Dedifferentiated amniotic fluid mesenchymal stem cell (primary cell): Measurements from ENCODE around the gene SARS2.

ENCODE experiments used
- DNase-seq: peaks from one replicate; pipeline ENCODE4 v3.0.0-alpha.2; 2016; ENCODE audit errors: extremely low spot score

Gene SARS2

DNA sequence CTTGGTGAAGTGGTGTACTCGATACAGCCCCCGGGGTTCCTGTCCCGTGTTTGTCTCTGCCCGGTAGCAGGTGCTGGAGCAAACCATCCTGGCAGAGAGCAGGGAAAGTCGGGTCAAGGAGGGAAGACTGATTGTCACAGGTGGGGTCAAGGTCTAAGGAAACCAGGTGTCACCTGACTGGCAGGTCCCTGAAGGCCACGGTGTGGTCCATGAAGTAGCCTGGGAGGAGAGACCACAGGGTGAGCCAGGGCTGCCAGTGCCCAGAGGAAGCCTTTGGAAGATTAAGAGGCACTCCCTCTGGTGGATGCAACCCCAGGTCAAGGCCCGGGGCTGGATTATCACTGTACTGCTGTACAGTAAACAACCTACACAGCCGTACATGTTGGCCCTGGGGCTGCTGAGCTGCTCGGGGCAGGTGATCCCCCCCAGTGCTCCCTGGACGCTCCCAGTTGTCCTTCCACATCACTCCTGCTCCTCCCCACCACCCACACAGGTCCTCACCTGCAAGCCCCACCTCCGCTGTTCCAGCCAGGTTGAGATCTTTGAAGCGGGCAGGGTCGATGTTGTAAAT lies 12.6 kb downstream of the SARS2 start:
- DNase-seq, result no peak

DNA sequence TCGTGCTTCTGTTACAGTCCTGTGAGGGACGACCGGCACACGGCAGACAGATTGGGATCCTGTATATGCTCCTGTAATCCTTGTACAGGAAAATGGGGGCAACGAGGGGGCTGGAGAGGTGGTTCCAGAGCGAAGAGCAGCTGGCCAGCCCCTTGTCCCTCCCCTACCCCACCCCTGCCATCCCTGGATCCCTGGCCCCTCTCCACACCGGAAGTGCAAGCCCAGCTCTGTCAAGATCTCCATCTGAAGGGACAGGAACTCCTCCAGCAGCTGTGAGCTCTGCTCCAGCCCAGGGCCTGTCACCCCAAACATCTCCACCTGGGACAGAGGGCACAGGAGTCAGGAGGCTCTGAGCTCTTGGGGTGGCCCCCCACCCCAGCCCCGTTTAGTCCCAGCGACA lies 13.0 kb downstream of the SARS2 start:
- DNase-seq, result no peak

DNA sequence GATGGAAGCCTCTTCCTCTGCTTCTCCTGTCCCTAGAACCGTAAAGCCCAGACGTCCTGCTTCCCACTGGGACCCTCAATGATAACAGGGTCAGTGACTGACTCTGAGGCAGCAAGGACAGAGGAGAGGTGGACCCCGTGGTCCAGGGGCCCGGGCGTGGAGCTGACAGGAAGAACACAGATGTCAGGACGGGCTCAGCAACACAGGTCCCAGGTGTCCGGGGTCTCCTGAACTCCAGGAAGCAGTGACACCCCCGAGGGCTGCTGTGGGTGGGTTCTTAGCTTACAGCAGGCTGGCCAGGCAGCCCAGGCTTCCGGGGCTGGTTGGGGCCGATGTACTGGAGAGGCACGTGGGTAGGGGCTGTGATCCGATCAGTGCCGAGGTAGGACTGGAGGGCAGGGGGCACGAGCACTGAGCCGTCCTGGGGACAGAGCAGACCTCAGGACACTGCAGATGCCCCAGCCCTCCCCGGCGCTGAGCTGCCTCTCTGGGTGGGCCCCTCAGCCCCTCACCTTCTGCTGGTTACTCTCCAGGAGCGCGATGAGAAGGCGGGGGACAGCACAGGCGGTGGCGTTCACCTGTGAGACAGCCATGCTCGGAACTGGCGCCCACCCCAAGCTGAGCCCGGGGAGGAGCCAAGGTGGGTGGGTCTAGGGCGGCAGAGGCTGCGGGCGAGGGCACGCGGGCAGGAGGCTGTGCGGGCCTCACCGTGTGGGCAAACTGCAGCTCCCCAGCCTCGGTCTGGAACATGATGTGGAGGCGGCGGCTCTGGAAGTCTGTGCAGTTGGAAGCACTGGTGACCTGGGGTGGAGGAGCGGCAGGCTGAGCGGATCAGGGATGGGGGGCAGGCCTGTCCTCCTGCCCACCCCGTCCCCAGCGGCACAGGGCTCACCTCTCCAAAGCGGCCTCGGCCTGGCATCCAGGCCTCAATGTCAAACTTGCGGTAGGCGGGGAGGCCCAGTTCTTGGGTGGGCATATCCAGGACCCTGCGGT lies 14.9 kb downstream of the SARS2 start:
- DNase-seq, result no peak

DNA sequence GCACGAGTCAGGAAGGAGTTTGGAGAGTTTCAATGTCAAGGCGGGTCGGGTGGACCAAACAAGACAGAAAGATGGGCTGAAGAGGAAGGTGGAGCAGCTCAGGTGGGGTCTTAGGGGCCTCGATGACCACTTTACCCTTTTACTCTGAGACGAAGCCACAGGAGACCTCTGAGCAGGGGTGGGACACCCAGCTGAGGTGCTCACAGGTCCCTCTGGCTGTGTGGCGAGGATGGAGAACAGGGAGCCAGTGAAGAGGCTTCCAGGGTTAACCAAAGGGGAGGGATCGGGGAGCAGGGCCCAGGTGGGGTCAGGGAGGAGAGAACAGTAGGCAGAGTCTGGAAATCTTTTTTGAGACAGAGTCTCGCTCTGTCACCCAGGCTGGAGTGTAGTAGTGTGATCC lies 16.6 kb downstream of the SARS2 start:
- DNase-seq, result no peak

DNA sequence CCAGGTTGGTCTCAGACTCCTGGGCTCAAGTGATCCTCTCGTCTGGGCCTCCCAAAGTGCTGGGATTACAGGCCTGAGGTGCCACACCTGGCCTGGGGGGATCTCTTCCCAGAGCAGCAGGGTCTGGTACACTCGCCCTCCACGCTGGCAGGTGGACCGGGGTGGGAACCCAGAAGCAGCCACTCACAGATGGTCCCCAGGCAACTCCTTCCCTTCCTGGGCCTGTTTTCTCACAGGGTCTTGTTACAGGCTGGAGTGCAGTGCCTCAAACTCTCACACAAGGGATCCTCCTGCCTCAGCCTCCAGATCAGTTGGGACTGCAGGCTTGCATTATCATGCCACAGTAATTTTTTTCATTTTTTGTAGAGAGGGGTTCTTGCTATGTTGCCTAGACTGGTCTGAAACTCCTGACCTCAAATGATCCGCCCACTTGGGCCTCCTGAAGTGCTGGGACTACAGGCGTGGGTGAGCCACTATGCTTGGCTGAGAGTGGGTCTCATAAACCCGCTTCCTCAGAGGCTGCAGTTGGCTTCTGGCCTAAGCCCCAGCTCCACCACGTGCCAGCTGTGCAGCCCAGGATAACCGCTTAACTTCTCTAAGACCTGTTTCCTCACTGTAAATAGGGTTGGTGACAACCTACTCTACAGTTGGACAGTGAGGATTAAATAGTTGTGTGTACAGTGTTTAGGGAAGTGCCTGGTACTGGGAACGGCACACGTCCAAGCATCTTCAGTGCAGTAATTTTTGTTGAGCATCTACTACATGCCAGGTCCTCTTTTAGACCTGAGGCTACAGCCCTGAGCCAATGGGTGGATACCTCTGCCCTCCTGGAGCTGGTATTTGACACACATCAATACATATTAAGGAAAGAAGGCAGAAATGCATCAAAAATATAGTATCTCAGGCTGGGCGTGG lies 17.7 kb downstream of the SARS2 start:
- DNase-seq, result no peak

DNA sequence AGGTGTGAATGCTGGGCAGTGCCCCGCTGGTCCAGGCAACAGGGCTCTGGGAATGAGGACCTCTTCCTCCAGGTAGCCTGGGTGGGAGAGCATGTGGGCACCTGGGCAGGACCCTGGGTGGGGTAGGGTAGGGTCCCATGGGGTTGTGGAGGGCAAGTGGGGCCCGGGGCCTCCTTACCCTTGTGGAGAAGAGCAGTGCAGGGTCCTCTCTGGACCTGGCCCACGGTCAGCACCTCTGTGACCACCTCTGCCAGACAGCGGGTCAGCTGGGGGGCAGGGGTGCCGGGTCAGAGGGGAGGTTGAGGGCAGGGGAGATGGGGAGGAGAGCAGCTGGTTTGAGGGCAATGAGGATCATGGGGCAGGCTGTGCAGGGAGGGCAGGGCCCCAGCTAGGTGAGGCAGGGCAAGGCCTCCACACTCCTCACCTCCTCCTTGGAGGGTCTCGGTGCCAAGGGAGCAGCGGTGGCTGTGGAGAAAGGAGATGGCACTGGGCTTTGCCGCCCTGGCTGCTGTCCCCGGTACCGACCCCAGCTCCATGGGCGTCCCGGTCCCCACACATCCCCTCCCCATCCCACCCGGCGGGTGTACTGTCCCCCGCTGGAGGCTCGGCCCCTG lies 19.1 kb downstream of the SARS2 start:
- no peak for DNase-seq

DNA sequence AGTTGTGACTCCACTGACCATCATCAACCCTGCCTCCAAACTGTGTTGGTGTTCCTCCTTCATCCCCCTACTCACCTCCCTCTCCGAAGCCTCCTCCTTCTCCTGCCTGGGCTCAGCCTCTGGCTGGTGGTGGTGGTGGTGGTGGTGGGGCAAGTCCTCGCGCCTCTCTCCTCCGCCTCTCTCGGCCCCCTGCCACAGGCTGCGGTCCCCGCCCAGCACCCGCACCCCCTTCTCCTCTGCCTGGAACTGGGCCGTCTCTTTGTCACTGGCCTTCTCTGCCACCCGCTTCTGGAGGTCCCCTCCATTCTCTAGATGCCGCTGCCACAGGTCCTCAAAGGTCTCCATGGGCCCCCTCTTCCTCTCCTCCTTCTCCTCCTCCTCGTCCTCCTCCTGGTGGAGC lies 20.1 kb downstream of the SARS2 start:
- DNase-seq, result no peak

DNA sequence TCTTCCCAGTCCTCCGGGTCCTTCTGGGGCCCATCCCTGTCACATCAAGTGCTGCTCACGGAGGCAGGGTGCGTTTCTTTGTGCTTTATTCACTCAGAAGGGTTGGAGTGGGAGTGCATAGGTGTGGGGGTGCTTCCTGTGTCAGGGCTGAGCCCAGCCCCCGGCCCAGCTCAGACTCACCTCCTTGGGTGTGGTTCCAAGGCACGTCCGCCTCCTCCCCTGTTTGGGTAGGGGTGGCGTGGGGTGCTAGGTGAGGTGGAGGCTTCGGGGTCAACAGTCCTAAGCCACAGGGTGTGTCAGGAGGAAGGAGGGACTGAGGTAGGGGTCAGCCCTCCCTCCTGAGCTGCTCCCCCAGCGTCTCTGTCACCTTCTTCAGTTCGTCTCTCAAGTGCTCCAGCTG lies 21.7 kb downstream of the SARS2 start:
- DNase-seq, result no peak

DNA sequence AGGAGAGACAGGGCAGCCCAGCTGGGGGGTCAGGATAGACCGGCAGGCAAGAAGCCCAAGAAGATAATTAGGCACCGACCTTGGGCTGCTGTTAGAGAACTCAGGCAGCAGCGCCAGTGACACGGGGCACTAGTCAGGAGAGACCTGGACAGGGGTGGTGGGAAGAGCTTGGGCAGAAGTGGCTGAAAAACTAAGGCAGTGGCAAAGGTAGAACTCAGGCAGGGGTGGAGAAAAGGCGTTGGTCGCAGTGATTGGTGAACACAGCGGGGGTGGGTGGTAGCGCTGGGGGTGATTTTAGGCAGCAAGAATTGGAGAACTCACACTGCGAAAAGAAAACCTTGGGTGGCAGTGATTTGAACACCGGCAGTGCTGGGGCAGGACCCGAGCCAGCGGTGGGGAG lies 22.9 kb downstream of the SARS2 start:
- DNase-seq, result no peak

DNA sequence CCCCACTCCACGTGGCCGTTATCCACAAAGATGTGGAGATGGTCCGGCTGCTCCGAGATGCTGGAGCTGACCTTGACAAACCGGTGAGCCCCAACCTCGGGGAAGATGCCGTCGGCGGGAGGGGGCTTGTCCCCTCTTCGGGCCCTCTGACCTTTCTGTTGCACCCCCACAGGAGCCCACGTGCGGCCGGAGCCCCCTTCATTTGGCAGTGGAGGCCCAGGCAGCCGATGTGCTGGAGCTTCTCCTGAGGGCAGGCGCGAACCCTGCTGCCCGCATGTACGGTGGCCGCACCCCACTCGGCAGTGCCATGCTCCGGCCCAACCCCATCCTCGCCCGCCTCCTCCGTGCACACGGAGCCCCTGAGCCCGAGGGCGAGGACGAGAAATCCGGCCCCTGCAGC lies 23.3 kb downstream of the SARS2 start:
- no peak for DNase-seq

DNA sequence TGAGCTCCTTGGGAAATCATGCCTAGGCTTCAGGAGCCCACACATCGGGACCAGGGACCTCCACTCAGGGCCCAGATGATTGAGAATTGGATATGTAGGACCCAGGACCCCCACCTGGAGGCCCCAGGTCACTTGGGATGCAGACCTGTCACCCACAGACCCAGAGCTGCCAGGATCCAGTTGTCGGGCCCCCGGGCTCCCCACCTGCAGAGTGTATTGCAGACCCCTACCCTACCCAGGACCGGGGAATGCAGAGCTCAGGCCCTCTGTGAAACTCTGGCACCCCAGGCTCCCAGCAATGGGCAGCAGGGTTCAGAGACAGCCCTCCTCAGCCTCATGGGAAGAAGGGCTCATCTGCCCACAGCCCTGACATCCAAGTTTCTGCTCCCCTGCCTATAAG lies 24.9 kb downstream of the SARS2 start:
- no peak for DNase-seq

DNA sequence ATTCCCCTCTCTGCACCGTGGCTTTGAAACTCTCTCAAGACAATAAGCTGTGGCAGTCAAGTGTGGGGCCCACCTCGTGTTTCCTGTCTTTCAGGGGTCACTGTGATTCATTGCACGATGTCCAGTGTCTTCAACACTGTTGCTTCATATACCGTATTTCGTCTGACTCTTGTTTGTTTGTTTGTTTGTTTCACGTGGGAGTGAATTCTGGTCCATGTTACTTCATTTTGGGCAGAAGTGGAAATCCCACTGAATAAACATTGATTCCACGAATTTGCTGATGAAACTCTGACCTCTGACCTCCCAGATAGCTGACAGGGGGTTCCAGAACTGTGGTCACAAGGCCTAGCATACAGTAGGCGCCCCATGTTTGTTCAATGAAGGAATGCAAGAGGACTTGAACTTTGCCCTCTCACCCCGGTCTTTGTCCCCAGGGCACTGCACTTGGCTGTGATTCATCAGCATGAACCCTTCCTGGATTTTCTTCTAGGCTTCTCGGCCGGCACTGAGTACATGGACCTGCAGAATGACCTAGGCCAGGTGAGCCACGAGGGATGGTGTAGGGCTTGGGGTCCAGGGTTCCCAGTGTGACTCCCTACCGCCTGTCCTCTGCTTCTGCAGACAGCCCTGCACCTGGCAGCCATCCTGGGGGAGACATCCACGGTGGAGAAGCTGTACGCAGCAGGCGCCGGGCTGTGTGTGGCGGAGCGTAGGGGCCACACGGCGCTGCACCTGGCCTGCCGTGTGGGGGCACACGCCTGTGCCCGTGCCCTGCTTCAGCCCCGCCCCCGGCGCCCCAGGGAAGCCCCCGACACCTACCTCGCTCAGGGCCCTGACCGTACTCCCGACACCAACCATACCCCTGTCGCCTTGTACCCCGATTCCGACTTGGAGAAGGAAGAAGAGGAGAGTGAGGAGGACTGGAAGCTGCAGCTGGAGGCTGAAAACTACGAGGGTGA lies 25.7 kb downstream of the SARS2 start:
- DNase-seq, result no peak

DNA sequence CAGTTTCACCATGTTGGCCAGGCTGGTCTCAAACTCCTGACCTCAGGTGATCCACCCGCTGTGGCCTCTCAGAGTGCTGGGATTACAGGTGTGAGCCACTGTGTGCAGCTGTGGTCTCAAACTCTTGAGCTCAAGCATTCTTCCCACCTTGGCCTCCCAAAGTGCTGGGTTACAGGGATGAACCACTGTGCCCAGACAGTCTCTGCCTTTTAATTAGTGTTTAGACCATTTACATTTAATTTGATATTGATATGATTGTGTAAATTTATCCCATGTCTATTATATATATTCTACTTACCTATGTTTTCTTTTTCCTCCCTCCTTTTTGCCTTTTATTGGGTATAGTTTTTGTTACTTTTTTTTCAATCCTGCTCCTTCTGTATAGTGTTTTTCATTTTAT lies 28.9 kb downstream of the SARS2 start:
- DNase-seq, result no peak

DNA sequence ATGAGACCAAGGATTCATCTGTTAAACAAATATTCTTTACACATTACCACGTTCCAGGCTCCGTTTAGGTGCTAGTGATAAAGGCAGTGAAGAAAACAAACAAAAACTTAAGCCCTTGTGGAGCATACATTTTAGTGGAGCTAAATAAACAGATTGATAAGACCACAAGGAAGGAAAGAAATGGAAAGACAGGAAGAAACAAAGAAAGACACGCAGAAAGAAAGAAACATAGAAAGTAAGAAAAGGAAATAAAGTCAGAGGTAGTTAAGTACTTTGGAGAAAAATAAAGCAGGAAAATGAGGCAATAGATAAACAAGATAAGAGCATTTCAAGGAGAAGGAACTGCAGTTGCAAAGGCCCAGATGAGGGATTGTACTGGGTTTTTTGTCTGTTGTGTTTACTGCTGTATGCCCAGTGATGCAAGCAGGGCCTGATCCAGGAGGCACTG lies 29.8 kb downstream of the SARS2 start:
- no peak for DNase-seq

DNA sequence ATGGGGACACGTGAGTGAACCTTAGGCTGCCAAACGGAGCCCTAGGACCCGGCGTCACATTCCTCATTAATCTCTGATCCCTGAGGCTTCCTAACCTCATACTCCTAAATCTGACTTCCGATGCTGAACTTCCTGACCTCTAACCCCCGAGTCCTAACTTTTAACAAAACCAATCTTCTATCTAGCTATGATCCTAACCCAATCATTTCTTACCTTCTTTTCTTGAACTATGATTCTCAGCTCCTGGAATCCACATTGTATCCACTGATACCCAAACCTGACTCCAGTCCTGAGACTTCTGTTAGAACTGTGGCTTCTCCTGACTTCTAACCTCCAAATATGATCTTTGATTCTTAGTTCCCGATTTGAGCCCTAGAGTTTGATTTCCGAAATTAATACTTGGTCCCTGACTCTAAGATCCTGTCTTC lies 30.3 kb downstream of the SARS2 start:
- DNase-seq, result no peak

DNA sequence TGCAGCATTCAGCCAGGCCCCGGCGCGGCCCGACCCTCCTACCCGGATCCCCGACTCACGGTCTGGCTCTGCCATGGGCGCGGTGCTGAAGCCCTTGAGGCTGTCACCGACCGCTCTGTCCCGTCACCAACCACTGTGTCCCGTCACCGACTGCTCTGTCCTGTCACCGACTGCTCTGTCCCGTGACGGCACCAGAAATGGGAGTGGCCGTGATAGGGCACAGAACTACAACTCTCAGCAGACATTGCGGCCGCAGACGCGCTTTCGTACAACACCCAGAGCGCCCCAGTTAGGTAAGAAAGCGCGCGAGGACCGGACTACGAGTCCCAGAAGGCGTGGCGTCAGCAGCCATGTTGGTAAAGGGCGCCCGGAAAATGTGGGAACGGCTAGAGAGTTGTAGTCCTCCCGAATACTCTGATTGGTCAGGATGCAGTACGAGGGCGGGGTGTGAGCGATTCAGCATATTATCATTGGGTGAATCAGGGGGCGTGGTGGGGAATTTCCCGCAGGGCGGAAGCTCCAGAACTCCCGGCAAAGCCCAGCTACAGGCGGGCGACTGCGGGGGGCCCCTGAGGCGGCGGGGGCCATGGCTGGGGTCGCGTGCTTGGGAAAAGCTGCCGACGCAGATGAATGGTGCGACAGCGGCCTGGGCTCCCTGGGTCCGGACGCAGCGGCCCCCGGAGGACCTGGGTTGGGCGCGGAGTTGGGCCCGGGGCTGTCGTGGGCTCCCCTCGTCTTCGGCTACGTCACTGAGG lies 30.9 kb downstream of the SARS2 start, which contains the start of the genes NFKBIB and SIRT2:
TSS of gene NFKBIB (plus strand) at position 523 of the 755 bp plus-strand sequence. CDS start at position 587, 64 bp downstream.
TSS of gene SIRT2 (minus strand) at position 172 of the 755 bp plus-strand sequence. CDS start at position 75, 97 bp downstream.
- peak; percentile 100 for DNase-seq

DNA sequence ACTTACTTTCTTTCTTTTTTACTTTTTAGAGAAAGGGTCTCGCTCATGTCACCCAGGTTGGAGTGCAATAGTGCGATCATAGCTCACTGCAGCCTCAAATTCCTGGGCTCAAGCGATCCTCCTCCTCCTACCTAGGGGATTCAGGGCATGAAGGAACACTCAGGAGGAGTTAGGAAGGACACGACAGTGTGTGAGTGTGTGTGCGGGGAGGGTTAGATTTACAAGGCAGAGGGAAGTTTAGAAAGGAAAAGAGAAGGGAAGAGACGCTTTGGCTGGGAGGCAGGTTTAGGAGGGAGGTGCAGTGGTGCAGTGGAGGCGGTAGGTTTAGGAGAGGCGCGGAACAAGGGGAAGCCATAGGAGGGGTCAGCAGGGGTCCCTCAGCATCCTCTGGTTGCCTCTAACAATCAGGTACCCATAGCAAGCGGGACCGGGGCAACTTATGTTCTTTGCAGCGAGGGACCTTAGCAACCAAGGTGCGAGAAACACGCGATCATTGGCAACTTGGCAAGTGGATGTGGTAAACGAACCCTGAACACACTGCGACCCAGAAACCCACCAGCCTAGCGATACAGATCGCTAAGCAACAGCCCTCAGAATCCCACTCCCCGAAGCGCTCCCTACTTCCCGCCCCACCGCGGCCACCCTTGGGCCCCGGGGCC lies 31.6 kb downstream of the SARS2 start:
- no peak for DNase-seq

DNA sequence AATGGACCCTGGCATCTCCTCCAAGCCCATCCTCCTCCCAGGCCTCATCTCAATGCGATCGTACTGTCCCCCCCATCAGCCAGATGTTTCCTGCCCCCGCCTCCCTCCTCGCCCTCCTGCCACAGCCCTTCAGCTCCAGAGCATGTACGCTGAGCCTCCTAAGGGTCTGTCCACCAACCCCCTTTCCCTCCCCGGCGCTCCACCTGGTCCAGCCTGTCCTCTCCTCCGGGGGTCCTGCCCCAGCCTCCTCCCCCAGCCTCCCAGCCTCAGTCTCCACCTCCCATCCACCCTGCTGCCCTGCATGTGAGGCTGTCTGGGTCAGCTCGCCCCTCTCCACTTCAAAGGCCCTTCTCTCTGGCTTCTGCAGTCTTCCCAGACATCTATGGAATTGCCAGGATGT lies 35.6 kb downstream of the SARS2 start:
- DNase-seq, result no peak

DNA sequence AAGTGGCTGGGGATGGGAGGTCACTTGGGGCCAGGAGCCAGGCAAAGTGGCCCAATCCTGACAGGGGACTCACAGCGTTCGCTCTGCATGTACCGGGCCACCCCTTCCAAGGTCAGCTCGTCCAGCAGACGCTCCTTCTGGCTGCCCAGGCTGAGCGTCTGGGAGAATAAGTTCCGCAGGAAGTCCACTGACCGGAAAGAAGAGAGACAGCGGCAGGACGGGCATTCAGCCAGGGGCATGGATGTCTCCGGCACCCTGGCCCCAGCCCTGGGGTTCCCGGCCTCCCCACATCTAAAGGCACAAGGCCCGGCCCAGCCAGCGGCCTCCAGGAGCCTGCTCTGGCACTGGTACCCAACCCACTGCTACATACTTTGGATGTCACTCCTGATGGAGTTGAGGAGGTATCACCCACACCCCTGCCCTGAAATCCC lies 37.2 kb downstream of the SARS2 start:
- DNase-seq, result no peak
